HUES6 (cell line): ENCODE results near the gene ESR2.
"Not testable (repeated sequence)": the region's sequence is repeated elsewhere in the genome, so short reads cannot be mapped to it uniquely, and the experiment has no call there.

Experiments
- H3K27ac ChIP-seq: 2 replicates; pipeline ENCODE4 v1.7.0; 2013; ENCODE audit warnings: low read depth, mild to moderate bottlenecking, low read length, inconsistent platforms
- H3K27me3 ChIP-seq: 2 replicates; pipeline ENCODE4 v1.6.1; 2013; ENCODE audit warnings: low read length; ENCODE audit not compliant: control insufficient read depth, insufficient read depth
- H3K36me3 ChIP-seq: 2 replicates; pipeline ENCODE4 v1.6.1; 2013; ENCODE audit warnings: low read length; ENCODE audit not compliant: control insufficient read depth, insufficient read depth
- H3K4me1 ChIP-seq: 2 replicates; pipeline ENCODE4 v1.6.1; 2013; ENCODE audit warnings: low read length; ENCODE audit not compliant: control insufficient read depth, insufficient read depth
- H3K4me3 ChIP-seq: 2 replicates; pipeline ENCODE4 v1.5.1; 2013; ENCODE audit warnings: low read depth, low read length
- H3K9ac ChIP-seq: one replicate; pipeline ENCODE4 v1.6.1; 2013; ENCODE audit warnings: mild to moderate bottlenecking, low read length
- H3K9me3 ChIP-seq: 2 replicates; pipeline ENCODE4 v1.6.1; 2013; ENCODE audit warnings: low read depth, low read length; ENCODE audit not compliant: control insufficient read depth, insufficient read depth

ESR2 gene

GRCh38 chr14:64123241-64123822, 170.8 kb downstream of the ESR2 start:
- no peaks in the 10 kb centered on the region for H3K4me1 ChIP-seq
- H3K27ac ChIP-seq: no peak overlapping the region
- H3K27me3 ChIP-seq: no peaks in the 10 kb centered on the region
- peaks cover 64% of the 10 kb centered on the region for H3K36me3 ChIP-seq
- H3K9ac ChIP-seq: no peak overlapping the region
- H3K9me3 ChIP-seq: no peaks in the 10 kb centered on the region
- H3K4me3 ChIP-seq: no peak overlapping the region

DNA sequence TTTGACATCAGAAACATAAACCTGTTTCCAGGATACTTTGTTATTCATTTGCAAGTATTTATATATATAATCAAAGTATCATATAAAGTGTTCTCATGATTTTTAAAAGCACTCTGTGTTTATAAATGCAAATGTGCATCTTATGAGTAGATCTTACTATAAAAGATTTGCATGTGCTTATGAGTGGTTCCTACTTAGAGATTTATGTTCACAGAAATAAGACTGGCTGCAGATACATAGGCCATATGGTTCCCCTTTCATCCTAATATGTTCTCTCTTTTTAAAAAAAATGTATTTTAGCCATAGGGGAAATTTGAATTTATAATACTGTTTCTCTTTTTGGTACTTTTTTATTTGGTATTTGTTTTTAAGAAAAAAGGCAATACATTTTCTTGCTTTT, 174.2 kb downstream of the ESR2 start:
- no peaks in the 10 kb centered on the region for H3K9me3 ChIP-seq
- H3K27me3 ChIP-seq: no peaks in the 10 kb centered on the region
- no peak overlapping the region for H3K9ac ChIP-seq

GRCh38 chr14:64119500-64119899, 174.7 kb downstream of the ESR2 start:
- H3K27ac ChIP-seq: no peak overlapping the region
- H3K36me3 ChIP-seq: peaks cover 40% of the 10 kb centered on the region
- no peak overlapping the region for H3K9ac ChIP-seq

More for the DNA sequence above, 174.2 kb downstream of the ESR2 start:
- peaks cover 42% of the 10 kb centered on the region for H3K36me3 ChIP-seq
- no peak overlapping the region for H3K27ac ChIP-seq
- no peaks in the 10 kb centered on the region for H3K4me1 ChIP-seq
- H3K4me3 ChIP-seq: no peak overlapping the region

GRCh38 chr14:64118892-64119291, 175.3 kb downstream of the ESR2 start:
- Histone ChIP-seq H3K27ac (no peak overlapping the region), H3K27me3 (no peaks in the 10 kb centered on the region), H3K4me1 (peaks cover 4% of the 10 kb centered on the region), H3K9ac (no peak overlapping the region), H3K36me3 (peaks cover 42% of the 10 kb centered on the region), H3K4me3 (no peak overlapping the region), H3K9me3 (no peaks in the 10 kb centered on the region)

More at GRCh38 chr14:64119500-64119899, 174.7 kb downstream of the ESR2 start:
- no peaks in the 10 kb centered on the region for H3K4me1 ChIP-seq
- H3K4me3 ChIP-seq: no peak overlapping the region
- H3K9me3 ChIP-seq: no peaks in the 10 kb centered on the region
- no peaks in the 10 kb centered on the region for H3K27me3 ChIP-seq

DNA sequence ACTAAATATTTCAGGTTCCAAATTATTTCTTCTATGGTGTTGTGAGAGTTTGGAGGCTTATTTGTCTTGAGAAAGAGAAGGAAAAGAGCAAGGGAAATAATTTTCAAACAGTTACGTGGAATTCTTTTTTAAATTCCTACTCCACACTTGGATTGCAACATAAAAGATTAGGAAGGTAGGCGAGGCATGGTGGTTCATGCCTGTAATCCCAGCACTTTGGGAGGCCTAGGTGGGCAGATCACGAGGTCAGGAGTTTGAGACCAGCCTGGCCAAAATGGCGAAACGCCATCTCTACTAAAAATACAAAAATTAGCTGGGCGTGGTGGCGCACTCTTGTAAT, 175.8 kb downstream of the ESR2 start:
- not testable (repeated sequence) for H3K9me3 ChIP-seq, H3K9ac ChIP-seq, H3K4me3 ChIP-seq, H3K27me3 ChIP-seq, H3K4me1 ChIP-seq
- H3K36me3 ChIP-seq: peaks cover 42% of the 10 kb centered on the region
- 0 out of 2 replicates have a peak overlapping the region, but pooled peaks have one; percentile 33 for H3K27ac ChIP-seq

DNA sequence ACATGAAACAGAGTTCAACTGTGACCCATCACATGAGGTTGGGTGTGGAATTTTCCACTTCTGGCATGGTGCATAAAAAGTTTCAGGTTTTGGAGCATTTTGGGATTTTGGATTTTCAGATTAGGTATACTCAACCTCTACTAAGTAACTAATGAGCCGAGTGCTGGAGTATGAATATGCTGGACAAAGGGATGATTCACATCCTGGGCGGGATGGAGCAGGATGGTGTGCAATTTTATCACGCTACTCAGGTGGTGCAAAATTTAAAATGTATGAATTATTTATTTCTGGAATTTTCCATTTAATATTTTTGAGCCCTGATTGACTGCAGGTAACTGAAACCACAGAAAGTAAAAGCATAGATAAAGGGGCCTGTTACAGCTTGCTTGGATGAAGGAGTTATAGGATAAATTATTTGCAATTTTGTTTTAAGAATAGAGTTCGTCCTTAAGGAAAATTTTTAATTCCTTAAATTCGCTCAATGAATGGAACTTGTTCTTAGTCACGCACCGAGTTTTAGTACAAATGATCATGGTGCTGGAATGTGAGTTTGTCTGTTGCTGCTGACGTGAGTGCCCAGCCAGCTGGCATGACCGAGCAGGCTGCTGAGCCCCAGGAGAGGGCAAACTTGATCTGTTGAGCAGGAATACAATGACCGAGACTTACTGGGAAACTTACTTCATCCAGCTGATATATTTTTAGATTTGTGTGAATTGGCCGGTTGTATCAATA, 176.3 kb downstream of the ESR2 start:
- Histone ChIP-seq H3K27ac (0 out of 2 replicates have a peak overlapping the region, but pooled peaks have one; percentile 33), H3K9me3 (no peaks in the 10 kb centered on the region), H3K4me3 (no peak overlapping the region), H3K9ac (no peak overlapping the region), H3K27me3 (no peaks in the 10 kb centered on the region), H3K36me3 (peaks cover 40% of the 10 kb centered on the region), H3K4me1 (peaks cover 4% of the 10 kb centered on the region)

DNA sequence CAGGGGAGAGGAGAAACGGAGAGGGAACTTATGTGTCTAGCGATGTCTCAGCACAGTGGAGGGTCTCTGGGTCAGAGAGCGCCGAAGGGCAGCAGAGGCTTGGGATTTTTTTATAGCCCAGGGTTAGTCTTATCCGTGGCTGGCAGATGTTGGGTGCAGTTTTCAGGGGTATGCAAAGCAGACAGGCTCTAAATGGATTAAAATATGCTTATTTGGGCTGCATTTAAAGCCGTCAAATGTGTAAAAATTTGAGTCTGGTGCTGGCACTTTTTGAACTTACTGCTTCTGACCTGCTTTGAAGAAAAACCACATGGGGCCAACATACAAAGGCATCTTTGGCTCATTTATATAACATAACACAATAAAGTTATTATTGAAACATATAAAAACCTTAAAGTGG, 178.8 kb downstream of the ESR2 start:
- no peak overlapping the region for H3K4me3 ChIP-seq
- peaks cover 4% of the 10 kb centered on the region for H3K4me1 ChIP-seq
- no peaks in the 10 kb centered on the region for H3K27me3 ChIP-seq
- H3K9ac ChIP-seq: no peak overlapping the region
- H3K9me3 ChIP-seq: no peaks in the 10 kb centered on the region
- peaks cover 25% of the 10 kb centered on the region for H3K36me3 ChIP-seq
- no peak overlapping the region for H3K27ac ChIP-seq

DNA sequence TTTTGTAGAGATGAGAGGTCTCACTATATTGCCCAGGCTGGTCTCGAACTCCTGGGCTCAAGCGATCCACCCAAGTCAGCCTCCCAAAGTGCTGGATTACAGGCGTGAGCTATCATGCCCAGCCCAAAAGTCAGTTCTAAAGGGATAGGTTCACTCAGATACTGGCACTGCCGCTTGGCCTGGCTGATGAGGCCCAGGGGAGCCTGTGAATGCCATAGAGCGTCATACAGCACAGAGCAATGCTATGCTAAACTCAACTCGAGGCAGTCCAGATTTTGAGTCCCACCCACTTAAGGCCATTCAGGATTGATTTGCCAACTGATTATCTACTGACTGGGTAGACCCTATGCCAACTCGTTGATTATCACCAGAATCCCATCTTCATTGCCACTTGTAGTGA, 179.4 kb downstream of the ESR2 start:
- Histone ChIP-seq H3K9ac (no peak overlapping the region), H3K36me3 (peaks cover 25% of the 10 kb centered on the region), H3K4me3 (no peak overlapping the region), H3K27ac (no peak overlapping the region), H3K4me1 (peaks cover 4% of the 10 kb centered on the region), H3K9me3 (no peaks in the 10 kb centered on the region), H3K27me3 (no peaks in the 10 kb centered on the region)

DNA sequence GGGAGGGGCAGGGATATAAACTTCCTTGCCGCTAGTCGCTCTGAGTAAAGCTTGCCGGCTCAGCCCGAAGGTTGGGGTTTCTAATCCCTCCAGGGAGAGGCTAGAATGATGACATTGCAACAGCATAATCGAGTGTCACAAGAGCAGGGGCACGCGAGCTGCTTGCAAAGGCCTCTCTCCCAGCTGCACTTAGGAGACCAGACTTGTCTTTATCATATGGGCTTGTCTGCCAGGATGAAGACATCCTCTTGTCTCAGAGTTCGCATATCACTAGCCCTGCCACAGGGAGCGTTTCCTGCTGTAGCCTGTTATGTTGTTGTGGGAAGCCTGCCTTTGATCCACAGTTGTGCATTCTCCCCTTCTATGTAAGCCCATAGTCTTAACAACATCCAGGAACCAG, 180.0 kb downstream of the ESR2 start:
- H3K27me3 ChIP-seq: no peaks in the 10 kb centered on the region
- no peaks in the 10 kb centered on the region for H3K9me3 ChIP-seq
- no peak overlapping the region for H3K4me3 ChIP-seq
- peaks cover 4% of the 10 kb centered on the region for H3K4me1 ChIP-seq
- H3K27ac ChIP-seq: no peak overlapping the region
- H3K36me3 ChIP-seq: peaks cover 19% of the 10 kb centered on the region
- no peak overlapping the region for H3K9ac ChIP-seq

- H3K27ac ChIP-seq: peak overlapping the region; percentile 9; the same call in 1 of the 2 replicates
- H3K4me3 ChIP-seq: no peak overlapping the region
- H3K9me3 ChIP-seq: no peaks in the 10 kb centered on the region
- no peaks in the 10 kb centered on the region for H3K27me3 ChIP-seq
- H3K4me1 ChIP-seq: peaks cover 4% of the 10 kb centered on the region
- peaks cover 22% of the 10 kb centered on the region for H3K36me3 ChIP-seq
- no peak overlapping the region for H3K9ac ChIP-seq
Observed at GRCh38 chr14:64112867-64113678, 181.1 kb downstream of the ESR2 start.

DNA sequence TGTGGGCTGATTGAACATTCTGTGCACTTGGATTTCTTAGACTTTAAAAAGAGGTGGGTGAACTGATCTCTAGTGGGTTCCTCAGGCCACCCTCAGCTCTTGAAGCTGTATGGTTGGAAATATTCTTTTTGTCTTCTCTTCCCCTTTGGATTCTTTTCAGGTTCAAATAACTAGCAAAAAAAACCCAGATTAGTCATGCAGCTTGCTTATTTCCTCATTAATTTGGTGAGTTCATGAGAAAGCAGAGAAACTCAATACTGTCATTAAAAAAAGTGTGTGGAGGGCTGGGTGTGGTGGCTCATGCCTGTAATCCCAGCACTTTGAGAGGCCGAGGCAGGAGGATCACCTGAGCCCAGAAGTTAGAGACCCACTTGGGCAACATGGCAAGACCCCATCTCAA, 183.4 kb downstream of the ESR2 start:
- H3K9me3 ChIP-seq: no peaks in the 10 kb centered on the region
- H3K36me3 ChIP-seq: peaks cover 27% of the 10 kb centered on the region
- H3K27ac ChIP-seq: no peak overlapping the region
- no peak overlapping the region for H3K9ac ChIP-seq
- no peak overlapping the region for H3K4me3 ChIP-seq
- H3K4me1 ChIP-seq: peaks cover 4% of the 10 kb centered on the region
- H3K27me3 ChIP-seq: no peaks in the 10 kb centered on the region
